Motor neuron (in vitro differentiated cells): Measurements from ENCODE around the gene LHB. TPM values are rescaled to one million over a fixed set of nuclear protein-coding genes. Genes with fewer than 3 reads are reported as not detected.
"Not testable (repeated sequence)": the region's sequence is repeated elsewhere in the genome, so short reads cannot be mapped to it uniquely, and the experiment has no call there.

ENCODE experiments used
- ATAC-seq, 8 experiments: fragments of 200-7000 bp; cut with Tn5 transposase; replicated peaks in 6 of 8; 2 replicates each; pipeline ENCODE4 v1.8.0; 2021; ENCODE audit warnings: mild to moderate bottlenecking in 8 of 8, moderate library complexity in 8 of 8
- H3K27ac ChIP-seq, 2 donors: fragments of 250-450 bp; sonication (Bioruptor Pico); 2 replicates each; pipeline ENCODE4 v1.9.0; 2021; ENCODE audit warnings: antibody characterized with exemption in 2 of 2, mild to moderate bottlenecking in 2 of 2, moderate library complexity in 1 of 2
- H3K4me1 ChIP-seq, 2 donors: fragments of 250-450 bp; sonication (Bioruptor Pico); replicated peaks in 1 of 2; 2 replicates each; pipeline ENCODE4 v1.6.1; 2021; ENCODE audit warnings: antibody characterized with exemption in 2 of 2, mild to moderate bottlenecking in 2 of 2, moderate library complexity in 1 of 2
- H3K4me3 ChIP-seq, 5 donors: fragments of 250-450 bp; sonication (Bioruptor Pico); 2 replicates each; pipeline ENCODE4 v1.9.0; 2021; ENCODE audit warnings: antibody characterized with exemption in 5 of 5, mild to moderate bottlenecking in 5 of 5, moderate library complexity in 4 of 5
- WGBS, 10 experiments: fragments of 450-650 bp; shearing (Covaris generic); methylation state at CpG; one replicate each; pipeline ENCODE4 v1.0.0; 2022; 5-methylcytosine and 5-hydroxymethylcytosine counted together
- in situ Hi-C, 9 experiments: fragments of 400-800 bp; cut with MboI; loops; one replicate each; pipeline ENCODE4 v1.15.0; 2021; ENCODE audit warnings: low sequenced_read_pairs in 9 of 9, low pct_unique_long_range_greater_than_20kb in 2 of 9; ENCODE audit not compliant: unreplicated experiment in 9 of 9
- total RNA-seq, 8 experiments: library from RNA; unstranded; fragments of 300-600 nt; gene quantifications; 2 replicates each; pipeline versions ENCODE4 v1.2.3 to v1.2.4, GENCODE V29; 2022

LHB gene
- total RNA-seq, 8 experiments from 2014 or later, result 0.88 to 2.9 (median 1.3) TPM; not detected in 3

DNA sequence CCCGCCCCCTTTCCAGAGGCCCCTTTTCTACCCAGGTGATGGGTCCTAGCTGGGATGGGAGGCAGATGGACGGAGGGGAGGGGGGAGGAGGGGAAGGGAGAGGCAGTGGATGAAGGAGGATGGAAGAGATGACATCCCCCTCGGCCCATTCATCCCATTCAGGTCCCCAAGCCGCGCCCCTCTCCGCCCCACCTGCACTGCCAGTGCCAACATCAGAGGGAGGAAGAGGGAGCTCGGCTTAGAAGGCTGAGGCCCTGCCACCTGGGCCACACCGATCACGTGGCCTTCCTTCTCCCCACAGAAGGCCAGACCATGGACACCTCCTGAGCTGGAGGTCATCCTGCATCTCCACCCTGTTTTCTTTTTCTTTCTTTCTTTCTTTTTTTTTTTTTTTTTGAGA lies 11.8 kb upstream of the LHB start:
- H3K27ac ChIP-seq, H3K4me3 ChIP-seq, ATAC-seq, in situ Hi-C loops, H3K4me1 ChIP-seq: not testable (repeated sequence)
- no CpG with 5 or more reads among the region's 9 CpGs for WGBS, 10 experiments

- WGBS, 10 experiments, result no CpG with 5 or more reads among the region's 23 CpGs
- H3K4me3 ChIP-seq, H3K27ac ChIP-seq, in situ Hi-C loops, H3K4me1 ChIP-seq: not testable (repeated sequence)
- peak in 2 of 8 experiments; percentile 24 to 55 for ATAC-seq
Measured at GRCh38 chr19:49025599-49025998, 8.7 kb upstream of the LHB start.

DNA sequence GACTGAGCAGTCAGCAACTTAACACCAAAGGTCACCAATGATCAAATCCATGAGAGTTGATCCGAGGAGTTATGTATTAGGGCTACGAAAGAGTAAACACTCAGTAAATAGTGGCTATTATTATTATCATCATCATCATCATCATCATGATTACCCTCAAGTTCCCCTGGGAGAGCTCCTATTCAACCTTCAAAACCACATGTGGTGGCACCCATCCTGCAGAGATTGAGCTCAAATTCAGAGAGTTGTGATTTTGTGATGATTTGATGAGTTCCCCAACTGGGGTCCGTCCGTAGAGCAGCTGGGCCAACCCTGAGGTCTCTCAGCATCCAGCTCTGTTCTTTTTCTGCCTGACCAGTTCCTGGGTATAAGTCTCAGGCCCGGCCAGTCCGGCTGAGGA lies 8.2 kb upstream of the LHB start:
- H3K27ac ChIP-seq, ATAC-seq, H3K4me3 ChIP-seq, H3K4me1 ChIP-seq, in situ Hi-C loops: not testable (repeated sequence)
- no CpG with 5 or more reads among the region's 6 CpGs for WGBS, 10 experiments

GRCh38 chr19:49024233-49024632 lies 7.3 kb upstream of the LHB start, which contains the start of gene CGB3:
CGB3 (minus strand) TSS chr19:49024333; CDS start chr19:49023971, 362 bp downstream.
- H3K27ac ChIP-seq, in situ Hi-C loops, H3K4me1 ChIP-seq, H3K4me3 ChIP-seq, ATAC-seq: not testable (repeated sequence)
- no CpG with 5 or more reads among the region's 15 CpGs for WGBS, 10 experiments

DNA sequence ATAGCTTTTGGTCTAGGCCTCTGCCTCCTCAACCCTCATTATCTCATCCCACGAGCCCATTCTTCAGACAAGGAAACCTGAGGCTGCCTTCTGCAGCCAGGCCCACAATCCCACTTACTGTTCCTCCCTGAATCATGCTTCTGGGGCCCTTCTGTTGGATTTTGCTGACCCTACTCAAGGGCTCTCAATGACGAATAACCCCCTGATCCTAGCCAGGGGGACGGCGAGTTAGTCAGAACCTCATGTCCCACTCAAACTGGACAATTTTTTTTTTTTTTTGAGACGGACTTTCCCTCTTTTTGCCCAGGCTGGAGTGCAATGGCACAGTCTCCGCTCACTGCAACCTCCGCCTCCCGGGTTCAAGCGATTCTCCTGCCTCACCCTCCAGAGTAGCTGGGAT lies 5.2 kb upstream of the LHB start:
- ATAC-seq, result no peak
- in situ Hi-C loops, result no loop called here
- H3K27ac ChIP-seq, result no peak overlapping the region
- no peak overlapping the region for H3K4me3 ChIP-seq
- H3K4me1 ChIP-seq, result peaks cover 3 to 14% of the 10 kb centered on the region in 2 donors
- 60 to 95% (median 83%) methylated on average over 1 to 5 of the region's 9 CpGs; no CpG with 5 or more reads in 2 of the 10 experiments for WGBS, 10 experiments

GRCh38 chr19:49020931-49021895 lies 4.3 kb upstream of the LHB start:
- in situ Hi-C loops, result no loop called here
- Histone ChIP-seq H3K4me3 (no peak overlapping the region), H3K4me1 (peaks cover 3 to 14% of the 10 kb centered on the region in 2 donors), H3K27ac (no peak overlapping the region)
- 7 to 80% (median 46%) methylated on average over 1 to 15 of the region's 16 CpGs for WGBS, 10 experiments
- no peak for ATAC-seq

- H3K4me3 ChIP-seq, result no peak overlapping the region
- H3K27ac ChIP-seq, result no peak overlapping the region
- in situ Hi-C loops, result no loop called here
- peak in 1 of 8 experiments; percentile 7 for ATAC-seq
- 40 to 92% (median 77%) methylated on average over 2 to 4 of the region's 11 CpGs; no CpG with 5 or more reads in 6 of the 10 experiments for WGBS, 10 experiments
- peaks cover 3 to 14% of the 10 kb centered on the region in 2 donors for H3K4me1 ChIP-seq
Measured at GRCh38 chr19:49020342-49020741, 3.5 kb upstream of the LHB start.

DNA sequence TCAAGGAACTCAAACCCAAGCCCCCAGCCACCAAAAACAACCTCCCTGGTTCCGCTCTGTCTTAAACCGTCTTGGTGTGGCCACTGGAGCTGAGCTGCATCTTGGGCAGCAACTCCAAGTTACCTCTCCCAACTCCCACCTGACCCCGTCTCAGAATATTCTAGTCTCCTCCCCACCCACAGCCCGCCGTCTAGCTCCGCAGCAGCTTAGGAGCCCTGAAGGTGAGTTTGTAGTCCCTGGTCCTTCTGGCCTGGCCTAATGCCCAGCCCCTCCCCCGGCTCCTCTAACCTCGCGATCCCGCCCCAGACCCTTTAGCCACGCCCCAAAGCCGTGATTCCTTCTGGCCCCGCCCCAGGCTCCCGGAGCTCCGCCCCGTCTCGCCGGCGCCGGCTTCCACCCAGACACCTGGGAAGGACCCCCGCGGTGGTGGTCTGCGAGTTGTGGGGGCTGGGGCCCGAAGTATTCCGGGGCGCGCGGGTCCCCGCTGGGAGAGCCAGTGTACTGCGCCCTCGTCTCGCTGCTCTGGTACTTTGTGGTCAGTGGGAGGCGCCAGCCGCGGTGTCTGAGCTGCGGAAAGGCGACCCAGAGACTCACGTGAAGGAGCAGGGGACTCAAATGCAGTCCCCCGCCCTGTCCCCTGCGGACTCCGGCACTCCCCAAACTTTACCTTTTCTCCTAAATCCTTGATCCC lies 2.5 kb upstream of the LHB start:
- in situ Hi-C loops, result no loop called here
- ATAC-seq, result peak in 7 of 8 experiments; percentile 4 to 42 (median 26)
- H3K4me3 ChIP-seq, result peak overlapping the region in 3 of 5 donors; percentile 19 to 32 (median 26)
- H3K27ac ChIP-seq, result no peak overlapping the region
- H3K4me1 ChIP-seq, result peaks cover 3 to 14% of the 10 kb centered on the region in 2 donors
- 20 to 70% methylated on average over 1 to 2 of the region's 41 CpGs; no CpG with 5 or more reads in 8 of the 10 experiments for WGBS, 10 experiments

DNA sequence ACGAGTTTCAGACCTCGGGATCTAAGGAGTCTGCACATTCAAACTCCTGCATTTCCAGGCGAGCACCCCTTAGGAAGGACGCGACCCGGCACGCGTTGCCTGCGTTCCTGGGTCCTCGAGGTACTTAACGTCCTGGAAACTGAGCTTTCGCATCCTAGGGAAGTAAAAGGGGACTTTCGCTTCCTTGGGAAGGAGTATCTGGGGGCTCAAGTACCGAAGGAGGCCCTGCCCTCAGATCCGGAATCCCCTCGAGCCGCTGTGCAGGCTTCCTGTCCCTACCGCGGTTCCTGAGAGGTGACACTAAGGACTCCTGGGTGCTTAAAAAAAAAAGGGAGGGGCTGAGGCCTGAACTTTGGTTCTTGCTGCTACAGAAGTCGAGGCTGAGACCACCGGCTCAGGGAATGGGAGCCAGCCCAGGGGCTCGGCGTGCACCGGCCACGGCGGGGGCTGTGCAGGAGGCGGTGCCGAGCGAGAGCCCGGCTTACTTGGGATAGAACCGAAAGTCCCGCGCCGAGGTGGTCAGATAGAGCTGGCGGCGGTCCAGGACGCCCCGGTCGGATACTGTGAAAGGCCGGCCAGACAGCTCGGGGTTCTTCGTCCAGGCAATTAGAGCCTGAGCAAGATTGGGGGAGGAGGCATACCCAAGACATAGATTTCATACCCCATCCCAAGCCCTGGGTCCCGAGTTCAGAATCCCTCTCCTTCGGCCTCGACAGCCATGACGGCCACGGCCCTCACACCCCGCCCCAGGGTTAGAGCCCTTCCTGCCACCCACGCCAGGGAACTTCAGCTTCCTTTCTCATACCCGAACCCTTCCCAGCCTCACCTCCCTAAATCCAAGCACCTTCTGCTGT lies 1.7 kb upstream of the LHB start:
- WGBS, 10 experiments, result 7 to 60% (median 8%) methylated on average over 1 to 9 of the region's 50 CpGs; no CpG with 5 or more reads in 5 of the 10 experiments
- ATAC-seq, in situ Hi-C loops, H3K27ac ChIP-seq: not testable (repeated sequence)
- Histone ChIP-seq H3K4me1 (peaks cover 3 to 14% of the 10 kb centered on the region in 2 donors), H3K4me3 (peak overlapping the region in 2 of 5 donors; percentile 31 to 32)

DNA sequence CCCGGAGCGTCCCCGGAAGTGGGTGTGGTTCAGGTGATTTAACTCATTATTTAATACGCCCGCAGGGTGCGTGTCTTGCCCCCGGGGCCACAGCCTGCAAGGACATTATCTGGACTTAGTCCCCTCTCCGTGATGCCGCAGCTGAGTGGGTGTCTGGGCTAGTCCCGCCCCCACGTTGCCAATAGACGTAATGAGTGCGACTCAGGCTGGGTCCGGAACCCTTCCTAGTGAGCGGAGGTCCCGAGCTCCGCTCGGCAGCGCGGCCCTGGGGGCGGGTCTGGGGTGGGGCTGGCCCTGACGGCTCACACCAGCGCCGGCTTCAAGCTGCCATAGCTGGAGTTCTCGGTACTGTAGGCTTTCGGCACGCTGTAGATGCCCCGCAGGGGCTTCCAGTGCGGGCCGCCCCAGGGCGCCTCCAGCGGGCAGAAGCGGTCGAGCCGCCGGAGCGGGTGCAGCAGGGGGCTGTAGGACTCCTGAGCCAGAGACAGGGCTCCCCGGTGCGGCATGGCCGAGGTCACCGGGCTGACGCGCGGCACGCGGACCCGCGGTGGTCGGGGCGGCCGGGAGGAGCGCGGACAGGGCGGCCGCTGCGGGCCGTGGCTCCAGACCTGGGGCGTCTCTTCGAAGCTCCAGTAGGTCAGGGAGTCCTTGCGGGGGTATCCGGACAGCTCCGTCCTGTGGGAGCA lies 918 bp upstream of the LHB start:
- WGBS, 10 experiments, result 0% methylated on average over 2 of the region's 62 CpGs; no CpG with 5 or more reads in 9 of the 10 experiments
- peak; percentile 73 to 87 (median 80) for ATAC-seq
- in situ Hi-C loops, result no loop called here

GRCh38 chr19:49016067-49016839 lies 638 bp downstream of the LHB start:
- no peak overlapping the region for H3K4me3 ChIP-seq
- 96% methylated on average over 5 of the region's 29 CpGs; no CpG with 5 or more reads in 9 of the 10 experiments for WGBS, 10 experiments
- H3K27ac ChIP-seq, result no peak overlapping the region
- peaks cover 3 to 14% of the 10 kb centered on the region in 2 donors for H3K4me1 ChIP-seq
- in situ Hi-C loops, result no loop called here
- ATAC-seq, result no peak

More for the DNA sequence above, 918 bp upstream of the LHB start:
- Histone ChIP-seq H3K4me1 (peaks cover 3 to 14% of the 10 kb centered on the region in 2 donors), H3K27ac (no peak overlapping the region), H3K4me3 (peak overlapping the region; percentile 19 to 31 (median 21))
